GM12891 (cell line): Measurements from ENCODE around the gene TNNT3.

Source experiments
- POLR2A ChIP-seq: IDR thresholded peaks from 2 replicates; pipeline ENCODE4 v1.6.1; 2011; ENCODE audit warnings: low read depth, low read length, control low read depth
- POLR2AphosphoS5 ChIP-seq: IDR thresholded peaks from 2 replicates; pipeline ENCODE4 v1.6.1; 2011; ENCODE audit warnings: low read depth, low read length, control low read depth
- TAF1 ChIP-seq: IDR thresholded peaks from 2 replicates; pipeline ENCODE4 v1.6.1; 2011; ENCODE audit warnings: low read depth, low read length, control low read depth

DNA sequence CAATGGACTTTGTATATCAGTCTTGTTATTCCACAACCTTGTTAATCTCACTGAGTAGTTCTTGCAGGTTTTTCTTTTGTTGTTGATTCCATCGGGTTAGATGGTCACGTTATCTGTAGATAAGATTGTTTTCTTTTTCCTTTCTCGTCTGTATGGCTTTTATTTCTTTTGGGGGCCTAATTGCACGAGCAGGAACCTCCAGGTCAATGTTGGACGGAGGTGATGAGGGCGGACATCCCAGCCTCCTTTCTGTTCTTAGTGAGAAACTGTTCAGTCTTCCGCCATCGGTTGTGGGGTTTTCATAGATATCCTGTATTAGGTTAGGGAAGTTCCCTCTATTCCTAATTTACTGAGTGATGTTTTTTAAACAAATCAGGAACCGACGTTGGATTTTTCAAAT lies 23.0 kb upstream of the TNNT3 start:
- no peak for TF ChIP-seq POLR2A
- TF ChIP-seq TAF1 = no peak
- no peak for TF ChIP-seq POLR2AphosphoS5
